ENCODE measurements around the gene FBLN1. TPM values are rescaled to one million over a fixed set of nuclear protein-coding genes. Genes with fewer than 3 reads are reported as not detected.

FBLN1 gene
- total and polyA plus RNA-seq, 9 donors: 93.4 to 235 (median 155) TPM

DNA sequence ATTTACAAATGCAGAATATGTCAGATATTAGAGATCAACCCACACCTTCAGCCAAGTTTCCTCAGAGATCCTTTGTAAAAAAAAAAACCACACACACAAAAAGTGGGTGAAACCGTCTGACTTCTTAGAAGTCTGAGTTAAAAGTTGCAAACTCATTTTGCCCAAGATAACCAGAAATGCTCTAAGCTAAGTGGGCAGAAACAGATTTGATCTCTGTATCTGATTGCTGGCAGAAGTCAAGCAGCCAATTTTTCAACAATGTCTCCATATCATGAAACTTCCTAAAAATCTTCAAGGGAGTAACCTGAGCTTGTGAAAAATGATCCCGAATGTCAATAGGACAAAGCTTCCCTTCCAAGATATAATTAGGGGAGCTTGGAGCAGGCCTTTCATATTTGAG, 140.3 kb downstream of the FBLN1 start:
- WGBS (ENCODE audit: insufficient coverage): no CpG with 5 or more reads among the region's 2 CpGs
- Histone ChIP-seq H3K27me3 (ENCODE audit: control insufficient read depth, insufficient read depth, low read length) (peaks cover 70% of the 10 kb centered on the region), H3K9me3 (replicated peaks; ENCODE audit: control insufficient read depth, low read depth, low read length) (no peaks in the 10 kb centered on the region), H3K36me3 (ENCODE audit: control insufficient read depth, insufficient read depth, low read length) (no peaks in the 10 kb centered on the region), H3K4me3 (ENCODE audit: low read length) (no peak overlapping the region), H3K4me1 (ENCODE audit: control insufficient read depth, insufficient read depth, low read length) (peaks cover 4% of the 10 kb centered on the region), H3K27ac (ENCODE audit: low read length) (no peak overlapping the region)
- DNase-seq: no peak

DNA sequence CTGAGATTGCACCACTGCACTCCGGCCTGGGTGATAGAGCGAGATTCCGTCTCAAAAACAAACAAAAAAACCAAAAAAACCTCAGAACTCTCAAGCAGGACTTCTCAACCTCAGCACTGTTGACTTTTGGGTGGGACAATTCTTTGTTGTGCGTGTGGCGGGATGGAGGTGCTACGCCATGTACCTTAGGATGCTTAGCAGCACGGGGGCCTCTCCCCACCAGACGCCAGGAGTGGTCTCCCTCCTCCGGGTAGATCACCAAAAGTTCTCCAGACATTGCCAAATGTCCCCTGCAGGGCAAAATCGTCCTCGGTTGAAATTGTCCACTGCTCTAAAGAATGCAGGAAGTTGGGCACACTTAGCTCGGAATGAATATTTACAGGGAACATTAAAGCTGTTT, 142.0 kb downstream of the FBLN1 start:
- H3K9me3 ChIP-seq (replicated peaks; ENCODE audit: control insufficient read depth, low read depth, low read length): no peaks in the 10 kb centered on the region
- DNase-seq: no peak
- no peaks in the 10 kb centered on the region for H3K36me3 ChIP-seq (ENCODE audit: control insufficient read depth, insufficient read depth, low read length)
- no peak overlapping the region for H3K4me3 ChIP-seq (ENCODE audit: low read length)
- H3K4me1 ChIP-seq (ENCODE audit: control insufficient read depth, insufficient read depth, low read length): peaks cover 4% of the 10 kb centered on the region
- H3K27ac ChIP-seq (ENCODE audit: low read length): no peak overlapping the region
- WGBS (ENCODE audit: insufficient coverage): 92% methylated on average over 8 of the region's 12 CpGs
- peaks cover 66% of the 10 kb centered on the region for H3K27me3 ChIP-seq (ENCODE audit: control insufficient read depth, insufficient read depth, low read length)

GRCh38 chr22:45645150-45645525, 142.5 kb downstream of the FBLN1 start:
- Histone ChIP-seq H3K27me3 (ENCODE audit: control insufficient read depth, insufficient read depth, low read length) (peaks cover 62% of the 10 kb centered on the region), H3K4me3 (ENCODE audit: low read length) (no peak overlapping the region)
- WGBS (ENCODE audit: insufficient coverage): 46% methylated on average over 15 of the region's 16 CpGs

GRCh38 chr22:45645526-45646414, 143.1 kb downstream of the FBLN1 start:
- H3K27me3 ChIP-seq (ENCODE audit: control insufficient read depth, insufficient read depth, low read length): peaks cover 58% of the 10 kb centered on the region
- peaks cover 4% of the 10 kb centered on the region for H3K4me1 ChIP-seq (ENCODE audit: control insufficient read depth, insufficient read depth, low read length)
- no peak overlapping the region for H3K27ac ChIP-seq (ENCODE audit: low read length)
- no peaks in the 10 kb centered on the region for H3K9me3 ChIP-seq (replicated peaks; ENCODE audit: control insufficient read depth, low read depth, low read length)
- DNase-seq: peak; percentile 55
- H3K4me3 ChIP-seq (ENCODE audit: low read length): no peak overlapping the region
- WGBS (ENCODE audit: insufficient coverage): 7% methylated on average over 45 of the region's 54 CpGs
- H3K36me3 ChIP-seq (ENCODE audit: control insufficient read depth, insufficient read depth, low read length): no peaks in the 10 kb centered on the region

More at GRCh38 chr22:45645150-45645525, 142.5 kb downstream of the FBLN1 start:
- no peaks in the 10 kb centered on the region for H3K36me3 ChIP-seq (ENCODE audit: control insufficient read depth, insufficient read depth, low read length)
- H3K27ac ChIP-seq (ENCODE audit: low read length): no peak overlapping the region
- H3K9me3 ChIP-seq (replicated peaks; ENCODE audit: control insufficient read depth, low read depth, low read length): no peaks in the 10 kb centered on the region
- no peak for DNase-seq
- peaks cover 4% of the 10 kb centered on the region for H3K4me1 ChIP-seq (ENCODE audit: control insufficient read depth, insufficient read depth, low read length)

DNA sequence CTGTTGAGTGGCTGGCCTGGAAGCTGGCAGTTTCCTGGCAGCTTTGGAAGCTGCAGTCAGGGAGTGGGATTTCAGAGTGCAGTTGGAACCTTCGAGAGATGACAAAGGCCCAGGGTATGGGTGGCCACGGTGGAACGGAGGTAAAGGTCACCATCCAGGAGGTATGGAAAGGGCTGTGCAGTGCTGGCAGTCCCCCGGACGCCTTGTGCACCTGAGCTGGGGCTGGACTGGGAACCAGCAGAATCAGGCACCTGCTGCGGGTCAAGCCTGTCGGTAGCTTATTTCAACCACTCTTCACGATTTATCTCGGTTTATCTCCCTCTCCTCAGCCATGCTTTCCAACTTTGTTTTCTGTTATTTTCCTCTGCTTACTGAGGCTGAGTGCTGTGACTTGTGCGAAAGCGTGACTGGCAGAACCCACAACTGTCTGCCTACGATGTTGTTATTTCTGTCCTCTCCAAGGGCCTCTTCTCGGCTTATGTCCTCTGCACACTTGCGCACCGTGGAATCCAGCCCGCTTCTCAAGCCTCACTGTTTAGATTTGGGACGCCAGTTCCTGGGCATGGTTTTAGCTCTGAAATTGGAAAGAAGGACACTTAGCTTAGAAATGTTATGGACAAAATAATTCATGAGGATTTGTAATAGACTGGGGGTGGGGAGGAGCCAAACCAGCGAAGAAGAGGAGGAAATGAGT, 145.0 kb downstream of the FBLN1 start:
- DNase-seq: no peak
- 72% methylated on average over 16 of the region's 18 CpGs for WGBS (ENCODE audit: insufficient coverage)
- Histone ChIP-seq H3K27me3 (ENCODE audit: control insufficient read depth, insufficient read depth, low read length) (peaks cover 47% of the 10 kb centered on the region), H3K4me3 (ENCODE audit: low read length) (no peak overlapping the region), H3K27ac (ENCODE audit: low read length) (peak overlapping the region; percentile 7), H3K4me1 (ENCODE audit: control insufficient read depth, insufficient read depth, low read length) (peaks cover 4% of the 10 kb centered on the region), H3K36me3 (ENCODE audit: control insufficient read depth, insufficient read depth, low read length) (no peaks in the 10 kb centered on the region), H3K9me3 (replicated peaks; ENCODE audit: control insufficient read depth, low read depth, low read length) (no peaks in the 10 kb centered on the region)

- Histone ChIP-seq H3K36me3 (ENCODE audit: control insufficient read depth, insufficient read depth, low read length) (no peaks in the 10 kb centered on the region), H3K27me3 (ENCODE audit: control insufficient read depth, insufficient read depth, low read length) (peaks cover 49% of the 10 kb centered on the region), H3K4me1 (ENCODE audit: control insufficient read depth, insufficient read depth, low read length) (peaks cover 4% of the 10 kb centered on the region), H3K4me3 (ENCODE audit: low read length) (no peak overlapping the region), H3K9me3 (replicated peaks; ENCODE audit: control insufficient read depth, low read depth, low read length) (no peaks in the 10 kb centered on the region), H3K27ac (ENCODE audit: low read length) (no peak overlapping the region)
- DNase-seq: no peak
- WGBS (ENCODE audit: insufficient coverage): 70% methylated on average over 23 of the region's 24 CpGs
Observed at GRCh38 chr22:45648301-45649117, 145.8 kb downstream of the FBLN1 start.

DNA sequence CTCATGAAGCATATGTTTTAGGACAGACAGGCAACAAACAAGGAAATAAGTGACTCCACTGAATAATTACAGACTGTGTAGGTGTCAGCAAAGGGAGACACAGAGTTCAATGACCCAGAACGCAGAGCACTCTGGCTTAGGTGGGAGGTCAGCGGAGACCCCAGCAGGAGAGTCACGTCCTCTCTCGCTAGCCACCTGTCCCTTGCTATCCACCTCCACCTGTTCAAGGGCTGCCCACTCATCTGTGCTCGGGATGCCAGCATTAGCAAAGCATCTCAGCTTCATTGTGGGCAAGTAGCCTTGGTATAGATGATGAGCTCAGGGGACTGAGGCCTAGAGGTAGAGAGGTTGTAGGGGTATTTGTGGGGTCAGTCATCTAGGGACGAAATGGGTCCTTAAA, 147.1 kb downstream of the FBLN1 start:
- WGBS (ENCODE audit: insufficient coverage): 92% methylated on average over 3 of the region's 6 CpGs
- Histone ChIP-seq H3K27me3 (ENCODE audit: control insufficient read depth, insufficient read depth, low read length) (peaks cover 42% of the 10 kb centered on the region), H3K36me3 (ENCODE audit: control insufficient read depth, insufficient read depth, low read length) (no peaks in the 10 kb centered on the region), H3K4me3 (ENCODE audit: low read length) (no peak overlapping the region), H3K9me3 (replicated peaks; ENCODE audit: control insufficient read depth, low read depth, low read length) (no peaks in the 10 kb centered on the region), H3K27ac (ENCODE audit: low read length) (no peak overlapping the region), H3K4me1 (ENCODE audit: control insufficient read depth, insufficient read depth, low read length) (peaks cover 4% of the 10 kb centered on the region)
- DNase-seq: no peak

DNA sequence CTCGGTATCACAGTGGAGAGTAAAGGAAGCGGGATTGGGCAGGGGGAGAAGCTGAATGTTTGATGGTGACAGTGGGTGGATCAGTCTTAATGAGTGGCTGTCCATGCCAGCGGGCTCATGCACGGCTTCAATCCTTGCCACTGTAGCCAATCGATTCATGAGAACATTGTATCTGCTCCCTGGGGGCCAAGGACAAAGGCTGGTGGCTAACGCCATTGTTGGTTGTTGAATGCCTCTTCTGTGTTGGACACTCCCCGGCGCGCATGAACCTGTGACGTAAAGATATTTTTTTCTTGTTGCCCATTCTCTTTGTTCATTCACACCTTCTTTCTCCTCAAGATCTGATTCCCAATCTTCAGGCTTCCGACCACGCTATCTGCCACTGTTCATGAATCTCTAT, 148.0 kb downstream of the FBLN1 start:
- H3K27ac ChIP-seq (ENCODE audit: low read length): no peak overlapping the region
- peaks cover 35% of the 10 kb centered on the region for H3K27me3 ChIP-seq (ENCODE audit: control insufficient read depth, insufficient read depth, low read length)
- no peak overlapping the region for H3K4me3 ChIP-seq (ENCODE audit: low read length)
- H3K9me3 ChIP-seq (replicated peaks; ENCODE audit: control insufficient read depth, low read depth, low read length): no peaks in the 10 kb centered on the region
- H3K36me3 ChIP-seq (ENCODE audit: control insufficient read depth, insufficient read depth, low read length): no peaks in the 10 kb centered on the region
- H3K4me1 ChIP-seq (ENCODE audit: control insufficient read depth, insufficient read depth, low read length): no peaks in the 10 kb centered on the region
- no peak for DNase-seq
- WGBS (ENCODE audit: insufficient coverage): 88% methylated on average over 12 of the region's 12 CpGs
